ENCODE results near the gene OSR1.

Gene OSR1

DNA sequence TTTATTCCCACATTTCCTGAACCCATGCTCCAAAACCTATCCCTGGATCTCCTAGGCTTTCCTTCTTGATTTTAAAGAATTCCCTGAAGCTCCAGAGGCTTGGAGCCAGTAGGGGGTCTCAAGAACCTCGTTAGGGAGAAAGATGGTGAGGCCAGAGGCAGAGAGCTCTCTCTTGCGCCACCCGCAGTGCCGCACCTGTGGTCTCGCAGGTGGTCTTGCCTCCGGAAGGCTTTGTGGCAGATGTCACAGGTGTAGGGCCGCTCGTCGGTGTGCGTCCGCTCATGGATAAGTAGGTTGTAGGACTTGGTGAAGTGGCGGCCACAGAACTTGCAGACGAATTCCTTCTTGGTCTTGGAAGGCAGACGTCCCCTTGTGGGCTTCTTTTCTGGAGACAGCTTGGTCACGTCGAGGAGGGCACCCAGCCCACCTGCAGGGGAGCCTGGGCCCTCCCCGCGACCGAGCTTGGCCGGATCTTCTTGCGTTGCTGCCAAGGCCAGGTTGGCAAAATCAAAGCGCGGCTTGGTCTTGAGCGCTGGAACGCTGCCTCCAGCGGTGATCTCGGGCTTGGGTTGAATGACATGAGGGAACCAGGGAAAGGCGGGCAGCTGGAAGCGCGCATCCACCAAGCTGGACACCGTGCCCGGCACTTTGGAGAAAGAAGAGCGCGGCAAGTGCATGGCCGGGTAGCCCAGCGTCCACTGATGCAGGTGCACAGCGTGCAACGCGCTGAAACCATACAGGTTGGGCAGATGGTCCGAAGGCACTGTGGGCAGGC, 5.3 kb downstream of the OSR1 start:
- H3K4me1 ChIP-seq (ENCODE audit: control insufficient read depth in 5 of 5, insufficient read depth in 5 of 5, low read length in 5 of 5), result peaks cover 2 to 54% (median 42%) of the 10 kb centered on the region in 5 donors
- H3K27me3 ChIP-seq (ENCODE audit: control insufficient read depth in 5 of 5, insufficient read depth in 4 of 5, low read length in 5 of 5), result peaks cover 13 to 51% (median 45%) of the 10 kb centered on the region in 5 donors
- H3K36me3 ChIP-seq (ENCODE audit: control insufficient read depth in 5 of 5, insufficient read depth in 5 of 5, low read length in 5 of 5), result peaks cover 0 to 12% (median 0%) of the 10 kb centered on the region in 5 donors
- H3K9me3 ChIP-seq (ENCODE audit: control insufficient read depth in 5 of 5, low read length in 5 of 5), result no peaks in the 10 kb centered on the region
- H3K4me3 ChIP-seq (ENCODE audit: low read depth in 1 of 5, low read length in 5 of 5), result no peak overlapping the region
- H3K27ac ChIP-seq (ENCODE audit: low read depth, low read length), result no peak overlapping the region
- H3K9ac ChIP-seq (ENCODE audit: low read length in 5 of 5), result no peak overlapping the region

DNA sequence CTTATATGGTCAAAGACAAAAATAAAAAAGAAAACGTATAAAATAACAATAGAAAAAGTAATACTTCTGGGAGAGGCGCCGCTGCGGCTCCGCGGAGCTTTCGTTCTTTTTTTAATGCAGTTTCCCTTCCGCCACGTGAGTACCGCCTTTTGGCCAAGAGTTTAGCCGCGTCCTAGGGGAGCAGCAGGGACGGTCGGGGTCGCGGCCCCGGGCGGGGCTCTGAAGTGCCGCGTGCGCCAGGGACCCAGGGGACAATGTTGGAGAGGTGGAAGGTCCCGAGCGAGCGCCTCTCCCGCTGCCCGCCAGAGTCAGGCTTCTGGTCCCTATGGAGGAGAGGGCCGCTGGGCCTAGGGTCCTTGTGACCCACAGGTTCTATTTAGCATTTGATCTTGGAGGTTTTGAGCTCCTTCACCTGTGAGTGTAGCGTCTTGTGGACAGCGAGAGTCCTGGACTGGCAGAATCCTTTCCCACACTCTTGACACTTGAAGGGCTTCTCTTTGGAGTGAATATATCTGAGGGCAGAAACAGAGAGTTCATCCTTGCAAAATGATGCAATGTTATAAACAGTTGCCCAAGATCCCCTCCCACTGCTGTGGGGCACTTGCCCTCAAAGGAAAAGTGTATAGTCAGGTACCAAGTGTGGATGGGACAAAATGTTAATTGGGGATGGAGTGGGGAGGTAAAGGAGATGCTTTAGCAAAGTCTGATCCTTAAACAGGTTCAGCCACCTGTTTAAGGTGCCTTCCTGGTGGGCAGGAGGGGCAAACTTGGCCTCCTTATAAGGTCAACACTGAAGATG, 6.3 kb downstream of the OSR1 start:
- Histone ChIP-seq H3K27me3 (ENCODE audit: control insufficient read depth in 5 of 5, insufficient read depth in 4 of 5, low read length in 5 of 5) (peaks cover 13 to 46% (median 35%) of the 10 kb centered on the region in 5 donors), H3K9ac (ENCODE audit: low read length in 5 of 5) (no peak overlapping the region), H3K9me3 (ENCODE audit: control insufficient read depth in 5 of 5, low read length in 5 of 5) (no peaks in the 10 kb centered on the region), H3K4me1 (ENCODE audit: control insufficient read depth in 5 of 5, insufficient read depth in 5 of 5, low read length in 5 of 5) (peaks cover 2 to 49% (median 35%) of the 10 kb centered on the region in 5 donors), H3K36me3 (ENCODE audit: control insufficient read depth in 5 of 5, insufficient read depth in 5 of 5, low read length in 5 of 5) (peaks cover 0 to 12% (median 0%) of the 10 kb centered on the region in 5 donors), H3K27ac (ENCODE audit: low read depth, low read length) (no peak overlapping the region), H3K4me3 (ENCODE audit: low read depth in 1 of 5, low read length in 5 of 5) (peak overlapping the region in 2 of 5 donors; percentile 20 to 31)

DNA sequence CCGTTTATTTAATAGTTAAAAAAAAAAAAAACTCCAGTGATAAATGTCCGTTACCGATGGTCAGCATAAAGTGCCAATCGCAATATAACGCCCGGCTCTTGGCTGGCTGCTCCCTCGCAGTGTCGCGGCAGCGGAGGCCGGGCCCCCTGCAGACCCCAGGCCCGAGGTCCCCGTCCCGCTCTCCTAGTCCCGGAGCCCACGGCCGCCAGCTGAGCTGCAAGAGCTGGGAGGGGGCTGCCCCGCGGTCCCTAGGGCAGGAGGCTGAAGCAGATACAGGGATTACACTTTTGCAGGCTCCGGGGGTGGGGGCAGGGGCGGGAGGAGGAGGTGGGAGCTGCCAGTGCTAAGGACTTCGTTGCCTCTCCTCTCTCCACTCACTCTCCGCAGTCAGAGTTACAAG, 6.9 kb downstream of the OSR1 start:
- H3K27me3 ChIP-seq (ENCODE audit: control insufficient read depth in 5 of 5, insufficient read depth in 4 of 5, low read length in 5 of 5), result peaks cover 11 to 40% (median 29%) of the 10 kb centered on the region in 5 donors
- H3K27ac ChIP-seq (ENCODE audit: low read depth, low read length), result no peak overlapping the region

DNA sequence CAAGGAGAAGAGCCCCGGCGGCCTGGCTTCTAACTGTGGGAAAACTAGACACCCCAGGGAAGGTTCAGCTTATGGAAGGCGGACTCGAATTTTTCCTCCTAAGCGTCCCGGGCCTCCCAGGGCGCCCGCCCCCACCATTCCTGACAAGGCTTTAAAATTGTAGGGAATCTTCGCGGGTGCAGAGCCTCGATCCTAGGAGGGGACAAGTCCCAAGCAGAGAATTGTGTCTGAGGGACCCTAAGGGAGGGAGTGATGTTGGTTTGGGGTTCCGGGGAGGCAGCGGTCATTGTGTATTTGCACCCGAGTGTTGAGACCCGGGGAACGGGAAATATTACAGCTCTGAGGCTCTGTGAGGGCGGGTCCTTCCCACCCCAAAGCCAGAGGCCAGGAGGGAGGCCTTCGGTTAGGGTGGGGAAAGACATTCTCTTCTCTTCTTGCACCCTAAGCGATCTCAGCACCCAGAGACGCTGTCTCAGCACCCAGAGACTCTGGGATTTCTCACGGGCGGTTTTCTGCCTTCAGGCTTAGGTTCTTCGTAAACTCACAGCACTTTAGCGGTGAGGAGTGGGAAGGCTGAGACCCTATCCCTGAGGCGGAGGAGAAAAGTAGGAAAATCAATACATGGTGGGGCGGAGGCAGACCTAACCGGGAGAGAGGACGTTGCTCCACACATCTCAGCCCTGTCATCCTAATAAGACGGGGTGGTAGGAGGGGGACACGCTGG, 7.6 kb downstream of the OSR1 start:
- Histone ChIP-seq H3K4me3 (ENCODE audit: low read depth in 1 of 5, low read length in 5 of 5) (peak overlapping the region in 3 of 5 donors; percentile 22 to 54 (median 36)), H3K9ac (ENCODE audit: low read length in 5 of 5) (peak overlapping the region in 1 of 5 donors; percentile 19), H3K36me3 (ENCODE audit: control insufficient read depth in 5 of 5, insufficient read depth in 5 of 5, low read length in 5 of 5) (peaks cover 0 to 12% (median 0%) of the 10 kb centered on the region in 5 donors), H3K9me3 (ENCODE audit: control insufficient read depth in 5 of 5, low read length in 5 of 5) (no peaks in the 10 kb centered on the region), H3K4me1 (ENCODE audit: control insufficient read depth in 5 of 5, insufficient read depth in 5 of 5, low read length in 5 of 5) (peaks cover 2 to 43% (median 28%) of the 10 kb centered on the region in 5 donors), H3K27me3 (ENCODE audit: control insufficient read depth in 5 of 5, insufficient read depth in 4 of 5, low read length in 5 of 5) (peaks cover 6 to 36% (median 22%) of the 10 kb centered on the region in 5 donors), H3K27ac (ENCODE audit: low read depth, low read length) (no peak overlapping the region)

More for the DNA sequence above, 6.9 kb downstream of the OSR1 start:
- H3K4me1 ChIP-seq (ENCODE audit: control insufficient read depth in 5 of 5, insufficient read depth in 5 of 5, low read length in 5 of 5), result peaks cover 2 to 49% (median 34%) of the 10 kb centered on the region in 5 donors
- H3K4me3 ChIP-seq (ENCODE audit: low read depth in 1 of 5, low read length in 5 of 5), result peak overlapping the region in 2 of 5 donors; percentile 20 to 31
- no peak overlapping the region for H3K9ac ChIP-seq (ENCODE audit: low read length in 5 of 5)
- peaks cover 0 to 12% (median 0%) of the 10 kb centered on the region in 5 donors for H3K36me3 ChIP-seq (ENCODE audit: control insufficient read depth in 5 of 5, insufficient read depth in 5 of 5, low read length in 5 of 5)
- H3K9me3 ChIP-seq (ENCODE audit: control insufficient read depth in 5 of 5, low read length in 5 of 5), result no peaks in the 10 kb centered on the region

DNA sequence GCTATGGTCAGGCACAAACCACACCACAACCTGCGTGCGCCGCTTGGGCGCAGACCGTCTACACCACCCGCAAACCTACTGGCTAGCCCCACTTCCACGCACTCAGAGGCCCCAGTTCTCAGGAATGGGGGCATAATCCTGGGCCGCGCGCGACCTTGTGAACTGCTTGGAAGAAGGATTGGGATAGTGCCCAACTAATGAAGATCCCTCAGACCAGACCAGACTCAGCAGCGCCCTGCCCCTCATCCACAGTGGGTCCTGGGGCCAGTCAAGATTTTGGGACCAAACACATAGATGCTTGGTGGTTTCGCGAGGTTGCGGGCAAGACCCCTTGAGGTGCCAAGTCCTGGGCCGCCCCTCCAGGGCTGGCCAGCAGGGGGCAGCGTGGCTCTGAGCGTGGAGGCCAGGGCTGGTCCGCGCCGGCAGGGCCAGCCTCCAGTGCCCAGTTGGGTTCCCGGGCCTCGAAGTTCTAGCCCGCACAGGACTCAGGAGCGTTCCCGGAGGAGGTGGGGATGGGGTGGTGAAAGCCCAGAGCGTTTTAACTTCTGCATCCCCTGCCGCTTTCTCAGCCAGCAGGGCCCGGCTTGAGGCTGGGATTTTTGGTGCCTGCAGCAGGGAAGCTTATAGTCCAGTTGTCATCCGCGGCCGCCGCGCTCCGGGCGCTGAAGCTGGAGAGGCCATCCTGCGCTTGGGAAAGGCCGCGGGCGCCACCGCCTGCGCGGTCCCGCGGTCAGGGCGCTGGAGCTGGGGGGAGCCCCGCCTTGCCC, 8.3 kb downstream of the OSR1 start:
- Histone ChIP-seq H3K9me3 (ENCODE audit: control insufficient read depth in 5 of 5, low read length in 5 of 5) (no peaks in the 10 kb centered on the region), H3K4me3 (ENCODE audit: low read depth in 1 of 5, low read length in 5 of 5) (peak overlapping the region in 3 of 5 donors; percentile 22 to 54 (median 36)), H3K4me1 (ENCODE audit: control insufficient read depth in 5 of 5, insufficient read depth in 5 of 5, low read length in 5 of 5) (peaks cover 2 to 41% (median 21%) of the 10 kb centered on the region in 5 donors), H3K27ac (ENCODE audit: low read depth, low read length) (no peak overlapping the region), H3K36me3 (ENCODE audit: control insufficient read depth in 5 of 5, insufficient read depth in 5 of 5, low read length in 5 of 5) (peaks cover 0 to 12% (median 0%) of the 10 kb centered on the region in 5 donors), H3K27me3 (ENCODE audit: control insufficient read depth in 5 of 5, insufficient read depth in 4 of 5, low read length in 5 of 5) (peaks cover under 1 to 29% (median 16%) of the 10 kb centered on the region in 5 donors), H3K9ac (ENCODE audit: low read length in 5 of 5) (peak overlapping the region in 1 of 5 donors; percentile 19)

DNA sequence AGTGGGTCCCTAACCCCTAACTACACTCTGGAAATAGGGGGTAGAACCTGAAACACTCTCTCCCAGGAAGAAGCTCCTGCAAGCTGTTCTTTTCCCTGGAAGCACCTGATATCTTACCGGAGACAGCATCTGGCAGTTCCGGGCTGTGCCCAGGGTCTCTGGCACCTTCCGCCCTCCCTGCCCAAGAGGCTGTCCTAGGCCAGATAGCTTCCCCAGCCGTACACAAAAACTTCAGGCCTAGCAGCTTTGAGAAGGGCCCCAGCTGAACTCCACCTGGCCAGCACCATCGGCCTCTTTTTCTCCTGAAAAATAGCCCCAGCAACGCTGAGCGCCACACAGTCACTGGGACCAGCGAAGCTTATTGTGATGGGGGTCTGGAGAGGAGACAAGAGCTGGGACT, 9.7 kb downstream of the OSR1 start:
- Histone ChIP-seq H3K4me1 (ENCODE audit: control insufficient read depth in 5 of 5, insufficient read depth in 5 of 5, low read length in 5 of 5) (peaks cover 2 to 32% (median 16%) of the 10 kb centered on the region in 5 donors), H3K4me3 (ENCODE audit: low read depth in 1 of 5, low read length in 5 of 5) (peak overlapping the region in 3 of 5 donors; percentile 90 to 98 (median 98)), H3K36me3 (ENCODE audit: control insufficient read depth in 5 of 5, insufficient read depth in 5 of 5, low read length in 5 of 5) (peaks cover 0 to 12% (median 0%) of the 10 kb centered on the region in 5 donors), H3K27ac (ENCODE audit: low read depth, low read length) (peak overlapping the region; percentile 96), H3K27me3 (ENCODE audit: control insufficient read depth in 5 of 5, insufficient read depth in 4 of 5, low read length in 5 of 5) (peaks cover 0 to 21% (median 11%) of the 10 kb centered on the region in 5 donors), H3K9me3 (ENCODE audit: control insufficient read depth in 5 of 5, low read length in 5 of 5) (no peaks in the 10 kb centered on the region), H3K9ac (ENCODE audit: low read length in 5 of 5) (no peak overlapping the region)

DNA sequence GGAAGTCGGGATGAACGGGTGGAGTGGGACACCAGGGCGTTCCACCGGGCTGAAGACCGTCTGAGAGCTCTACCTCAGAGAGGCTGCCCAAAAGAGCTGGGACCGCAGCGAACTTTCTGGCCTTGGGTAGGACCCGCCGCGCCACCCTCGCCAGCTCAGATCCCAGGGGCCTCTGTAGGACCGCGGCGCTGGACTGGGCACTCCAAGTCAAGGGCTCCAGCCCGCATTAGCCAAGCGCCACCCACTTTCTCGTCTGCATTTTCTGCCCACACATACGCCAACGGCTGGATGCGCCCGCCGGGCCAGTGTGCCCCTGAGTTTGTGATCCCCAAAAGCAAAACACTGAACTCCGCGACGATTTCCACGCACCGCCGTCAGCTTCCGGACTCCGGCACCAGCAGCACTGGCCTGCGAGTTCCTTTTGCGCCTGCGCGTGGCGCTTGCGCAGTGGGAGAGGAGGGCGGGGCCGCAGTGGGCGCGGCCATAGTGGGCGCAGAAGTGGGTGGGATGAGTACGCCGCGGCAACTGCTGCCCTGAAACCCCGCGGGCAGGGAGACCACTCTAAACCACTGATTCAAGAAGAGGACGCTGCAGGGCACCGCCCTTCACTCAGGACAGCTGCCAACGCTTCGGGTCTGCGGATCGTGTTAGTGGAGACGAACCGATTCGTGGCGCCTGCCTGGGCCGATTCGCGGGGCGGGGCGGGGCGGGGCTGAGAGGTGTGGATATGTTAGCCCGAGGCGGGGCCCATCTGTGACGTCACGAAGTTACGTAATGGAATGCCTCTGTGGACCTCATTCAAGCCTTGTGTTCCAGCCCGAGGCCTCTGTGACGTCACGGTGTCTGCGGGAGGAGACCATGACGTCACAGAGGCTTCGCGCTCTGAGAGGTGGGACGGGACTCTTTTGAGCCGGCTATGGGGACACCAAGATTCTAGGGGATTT, 10.5 kb downstream of the OSR1 start:
- Histone ChIP-seq H3K4me3 (ENCODE audit: low read depth in 1 of 5, low read length in 5 of 5) (peak overlapping the region; percentile 81 to 98 (median 90)), H3K9me3 (ENCODE audit: control insufficient read depth in 5 of 5, low read length in 5 of 5) (no peaks in the 10 kb centered on the region), H3K9ac (ENCODE audit: low read length in 5 of 5) (peak overlapping the region; percentile 84 to 98 (median 94)), H3K36me3 (ENCODE audit: control insufficient read depth in 5 of 5, insufficient read depth in 5 of 5, low read length in 5 of 5) (peaks cover 0 to 10% (median 0%) of the 10 kb centered on the region in 5 donors), H3K27me3 (ENCODE audit: control insufficient read depth in 5 of 5, insufficient read depth in 4 of 5, low read length in 5 of 5) (peaks cover 0 to 15% (median 8%) of the 10 kb centered on the region in 5 donors), H3K27ac (ENCODE audit: low read depth, low read length) (peak overlapping the region; percentile 96), H3K4me1 (ENCODE audit: control insufficient read depth in 5 of 5, insufficient read depth in 5 of 5, low read length in 5 of 5) (peaks cover 2 to 32% (median 16%) of the 10 kb centered on the region in 5 donors)

DNA sequence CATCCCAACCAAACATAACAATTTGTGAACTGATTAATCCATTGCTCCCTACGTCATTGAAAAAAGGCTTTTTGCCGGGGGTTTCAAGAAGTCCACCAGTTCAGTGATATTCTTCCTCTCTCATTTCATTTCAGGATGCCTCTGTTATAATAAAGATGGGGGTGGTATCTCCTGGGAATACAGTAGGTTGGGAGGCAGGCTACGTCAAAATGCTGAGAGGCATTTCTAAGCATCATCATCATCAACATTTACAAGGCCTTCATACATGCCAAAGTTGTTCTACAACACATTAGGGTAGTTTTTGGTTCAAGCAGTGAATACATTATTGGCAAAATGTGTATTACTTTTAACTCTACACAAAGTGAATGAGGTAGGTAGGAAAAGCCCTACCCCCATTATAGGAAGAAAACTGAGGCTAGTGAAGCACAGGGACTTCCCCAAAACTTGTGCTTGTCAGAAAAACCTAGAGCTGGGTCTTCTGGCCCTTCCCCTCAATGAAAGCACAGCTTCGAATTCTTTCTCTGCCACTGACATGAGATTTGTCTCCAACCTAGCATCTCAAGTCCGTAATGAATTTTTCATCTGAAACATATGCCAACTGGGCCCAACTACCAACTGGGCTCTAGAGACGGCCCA, 11.3 kb downstream of the OSR1 start:
- peak overlapping the region; percentile 84 to 98 (median 94) for H3K9ac ChIP-seq (ENCODE audit: low read length in 5 of 5)
- H3K27ac ChIP-seq (ENCODE audit: low read depth, low read length), result peak overlapping the region; percentile 96
- peaks cover 0 to 12% (median 7%) of the 10 kb centered on the region in 5 donors for H3K27me3 ChIP-seq (ENCODE audit: control insufficient read depth in 5 of 5, insufficient read depth in 4 of 5, low read length in 5 of 5)
- peaks cover 0 to 32% (median 16%) of the 10 kb centered on the region in 5 donors for H3K4me1 ChIP-seq (ENCODE audit: control insufficient read depth in 5 of 5, insufficient read depth in 5 of 5, low read length in 5 of 5)
- peak overlapping the region; percentile 81 to 98 (median 90) for H3K4me3 ChIP-seq (ENCODE audit: low read depth in 1 of 5, low read length in 5 of 5)
- peaks cover 0 to 6% (median 0%) of the 10 kb centered on the region in 5 donors for H3K36me3 ChIP-seq (ENCODE audit: control insufficient read depth in 5 of 5, insufficient read depth in 5 of 5, low read length in 5 of 5)
- no peaks in the 10 kb centered on the region for H3K9me3 ChIP-seq (ENCODE audit: control insufficient read depth in 5 of 5, low read length in 5 of 5)

Measured in subcutaneous abdominal adipose tissue (tissue), 5 donors.